OCI-LY3 (cell line): ENCODE results near the gene CCND1.
A peak's percentile ranks its signal among the peaks of the same experiment; 100 is the strongest.

ENCODE experiments used
- H2AFZ ChIP-seq: fragments of 200-600, 300-600 bp; shearing (Covaris generic); 2 replicates; pipeline ENCODE4 v1.6.0; 2014; ENCODE audit warnings: antibody characterized with exemption, low read depth, low read length
- H3K27ac ChIP-seq: fragments of 200-600, 300-600 bp; sonication (generic); 2 replicates; pipeline ENCODE4 v1.5.1; 2014; ENCODE audit warnings: mild to moderate bottlenecking, low read length, moderate library complexity, mixed read lengths
- H3K27me3 ChIP-seq: fragments of 200-600, 300-600 bp; sonication (generic); 2 replicates; pipeline ENCODE4 v1.6.1; 2014; ENCODE audit warnings: low read depth, low read length, mixed read lengths
- H3K36me3 ChIP-seq: fragments of 200-600, 300-600 bp; sonication (generic); replicated peaks from 2 replicates; pipeline ENCODE3; 2014; ENCODE audit warnings: low read depth, low read length, mixed read lengths
- H3K4me1 ChIP-seq: fragments of 300-600, 200-600 bp; sonication (generic); 2 replicates; pipeline ENCODE4 v1.6.1; 2014; ENCODE audit warnings: low read length, mixed read lengths
- H3K4me2 ChIP-seq: fragments of 200-600, 300-600 bp; sonication (generic); 2 replicates; pipeline ENCODE4 v1.6.1; 2014; ENCODE audit warnings: low read length, mixed read lengths
- H3K4me3 ChIP-seq: fragments of 300-600, 200-600 bp; sonication (generic); 2 replicates; pipeline ENCODE4 v1.5.1; 2014; ENCODE audit warnings: antibody characterized with exemption, mild to moderate bottlenecking, low read length, moderate library complexity
- H3K79me2 ChIP-seq: fragments of 300-600, 200-600 bp; shearing (Covaris generic); 2 replicates; pipeline ENCODE4 v1.6.1; 2014; ENCODE audit warnings: mild to moderate bottlenecking, low read length, mixed read lengths
- H3K9ac ChIP-seq: fragments of 300-600, 200-600 bp; shearing (Covaris generic); 2 replicates; pipeline ENCODE4 v1.6.0; 2014; ENCODE audit warnings: mild to moderate bottlenecking, low read length, moderate library complexity
- H3K9me3 ChIP-seq: fragments of 200-600, 300-600 bp; shearing (Covaris generic); 2 replicates; pipeline ENCODE4 v1.6.1; 2014; ENCODE audit warnings: low read length, mixed read lengths; ENCODE audit not compliant: insufficient read depth
- H4K20me1 ChIP-seq: fragments of 200-600, 300-600 bp; sonication (generic); 2 replicates; pipeline ENCODE4 v1.6.1; 2016; ENCODE audit warnings: low read length, mixed read lengths; ENCODE audit not compliant: insufficient read depth
- CTCF ChIP-seq: fragments of 200-600, 300-600 bp; sonication (generic); IDR thresholded peaks from 2 replicates; pipeline ENCODE4 v1.5.1; 2014; ENCODE audit warnings: antibody characterized with exemption, low read length, low read depth
- EZH2phosphoT487 ChIP-seq: fragments of 200-600 bp; shearing (Covaris generic); IDR thresholded peaks from 2 replicates; pipeline ENCODE4 v1.6.1; 2018; ENCODE audit warnings: antibody characterized with exemption, mixed run types, low read depth

Gene CCND1

GRCh38 chr11:69640260-69640994 lies 529 bp upstream of the CCND1 start:
- no peaks in the 10 kb centered on the region for H3K9me3 ChIP-seq
- peaks cover 19% of the 10 kb centered on the region for H3K36me3 ChIP-seq
- peaks cover 10% of the 10 kb centered on the region for H4K20me1 ChIP-seq
- peak overlapping the region; percentile 84 for H3K4me3 ChIP-seq
- H3K4me2 ChIP-seq = peak overlapping the region; percentile 75
- H3K79me2 ChIP-seq = peaks cover 27% of the 10 kb centered on the region
- H3K4me1 ChIP-seq = peaks cover 7% of the 10 kb centered on the region
- TF ChIP-seq EZH2phosphoT487 (no peak), CTCF (0 out of 2 replicates have a peak, but pooled peaks have one; percentile 8)
- no peak overlapping the region for H3K27ac ChIP-seq
- H3K9ac ChIP-seq = peak overlapping the region; percentile 50; the same call in 1 of the 2 replicates
- peak overlapping the region; percentile 6; the same call in 1 of the 2 replicates for H2AFZ ChIP-seq
- peaks cover 6% of the 10 kb centered on the region; the same call in 1 of the 2 replicates for H3K27me3 ChIP-seq

GRCh38 chr11:69641681-69642548 lies 959 bp downstream of the CCND1 start:
- peaks cover 7% of the 10 kb centered on the region for H3K4me1 ChIP-seq
- peaks cover 11% of the 10 kb centered on the region for H4K20me1 ChIP-seq
- peaks cover 6% of the 10 kb centered on the region; the same call in 1 of the 2 replicates for H3K27me3 ChIP-seq
- peak overlapping the region; percentile 75 for H3K4me2 ChIP-seq
- peak overlapping the region; percentile 76 for H2AFZ ChIP-seq
- peak overlapping the region; percentile 84 for H3K4me3 ChIP-seq
- H3K79me2 ChIP-seq = peaks cover 27% of the 10 kb centered on the region
- peak overlapping the region; percentile 73 for H3K27ac ChIP-seq
- TF ChIP-seq CTCF (no peak), EZH2phosphoT487 (no peak)
- H3K9me3 ChIP-seq = no peaks in the 10 kb centered on the region
- peak overlapping the region; percentile 96 for H3K9ac ChIP-seq
- H3K36me3 ChIP-seq = peaks cover 27% of the 10 kb centered on the region

GRCh38 chr11:69642549-69642912 lies 1.6 kb downstream of the CCND1 start:
- peak overlapping the region; percentile 73 for H3K27ac ChIP-seq
- no peak overlapping the region for H2AFZ ChIP-seq
- H3K27me3 ChIP-seq = peaks cover 6% of the 10 kb centered on the region; the same call in 1 of the 2 replicates
- H3K9ac ChIP-seq = peak overlapping the region; percentile 96
- peaks cover 11% of the 10 kb centered on the region for H4K20me1 ChIP-seq
- H3K4me3 ChIP-seq = peak overlapping the region; percentile 84
- H3K4me2 ChIP-seq = peak overlapping the region; percentile 75
- peaks cover 27% of the 10 kb centered on the region for H3K79me2 ChIP-seq
- no peaks in the 10 kb centered on the region for H3K9me3 ChIP-seq
- H3K4me1 ChIP-seq = peaks cover 7% of the 10 kb centered on the region
- peaks cover 33% of the 10 kb centered on the region for H3K36me3 ChIP-seq
- TF ChIP-seq CTCF (no peak), EZH2phosphoT487 (no peak)
